ENCODE data around the gene THAP4. TPM values are rescaled to one million over a fixed set of nuclear protein-coding genes. Genes with fewer than 3 reads are reported as not detected.

The THAP4 gene
- total and polyA plus RNA-seq, 2 of the 13 experiments (the other 11 are each of a cell fraction or from before 2014, with no cell fraction given), result 59.7 to 75.7 TPM

DNA sequence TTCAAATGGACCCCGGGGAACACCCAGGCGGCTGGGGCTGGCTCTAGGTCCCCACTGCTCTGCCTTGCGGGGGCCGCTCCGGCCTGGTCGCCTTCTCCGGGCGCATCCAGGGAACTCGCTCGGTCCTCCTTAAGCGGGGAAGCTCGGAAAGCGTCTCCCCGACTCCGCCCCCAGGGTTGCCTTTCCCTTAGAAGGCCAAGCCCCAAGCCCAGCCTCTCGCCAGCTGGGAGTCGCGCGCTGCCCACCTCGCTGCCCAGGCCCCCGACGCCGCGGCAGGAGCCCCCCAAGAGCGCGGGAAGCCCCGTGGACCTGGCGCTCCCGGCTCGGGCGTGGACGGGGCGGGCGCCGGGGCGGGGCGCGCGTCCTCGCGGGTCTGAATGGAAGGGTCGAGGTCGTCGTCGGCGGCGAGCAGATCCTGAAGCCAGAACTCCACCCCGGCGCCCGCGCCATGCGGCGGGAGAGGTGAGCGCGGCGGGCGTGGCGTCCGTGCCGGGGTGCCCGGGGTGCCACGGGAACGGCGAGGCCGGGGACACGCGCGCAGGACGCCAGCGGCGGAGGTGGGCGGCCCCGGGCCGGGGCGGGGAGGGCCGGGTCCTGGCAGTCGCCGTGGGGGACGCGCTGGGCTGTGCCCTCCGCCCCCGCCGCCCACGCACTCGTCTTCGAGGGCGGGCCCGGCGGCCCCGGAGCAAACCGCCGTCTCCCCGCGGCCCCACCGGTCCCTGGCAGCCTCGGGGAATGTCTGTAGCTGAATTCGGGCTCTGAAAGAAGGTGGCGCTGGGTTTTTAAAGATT, 78.2 kb downstream of the THAP4 start, which contains the start of gene BOK (continued):
- TF ChIP-seq, protein P1, sequence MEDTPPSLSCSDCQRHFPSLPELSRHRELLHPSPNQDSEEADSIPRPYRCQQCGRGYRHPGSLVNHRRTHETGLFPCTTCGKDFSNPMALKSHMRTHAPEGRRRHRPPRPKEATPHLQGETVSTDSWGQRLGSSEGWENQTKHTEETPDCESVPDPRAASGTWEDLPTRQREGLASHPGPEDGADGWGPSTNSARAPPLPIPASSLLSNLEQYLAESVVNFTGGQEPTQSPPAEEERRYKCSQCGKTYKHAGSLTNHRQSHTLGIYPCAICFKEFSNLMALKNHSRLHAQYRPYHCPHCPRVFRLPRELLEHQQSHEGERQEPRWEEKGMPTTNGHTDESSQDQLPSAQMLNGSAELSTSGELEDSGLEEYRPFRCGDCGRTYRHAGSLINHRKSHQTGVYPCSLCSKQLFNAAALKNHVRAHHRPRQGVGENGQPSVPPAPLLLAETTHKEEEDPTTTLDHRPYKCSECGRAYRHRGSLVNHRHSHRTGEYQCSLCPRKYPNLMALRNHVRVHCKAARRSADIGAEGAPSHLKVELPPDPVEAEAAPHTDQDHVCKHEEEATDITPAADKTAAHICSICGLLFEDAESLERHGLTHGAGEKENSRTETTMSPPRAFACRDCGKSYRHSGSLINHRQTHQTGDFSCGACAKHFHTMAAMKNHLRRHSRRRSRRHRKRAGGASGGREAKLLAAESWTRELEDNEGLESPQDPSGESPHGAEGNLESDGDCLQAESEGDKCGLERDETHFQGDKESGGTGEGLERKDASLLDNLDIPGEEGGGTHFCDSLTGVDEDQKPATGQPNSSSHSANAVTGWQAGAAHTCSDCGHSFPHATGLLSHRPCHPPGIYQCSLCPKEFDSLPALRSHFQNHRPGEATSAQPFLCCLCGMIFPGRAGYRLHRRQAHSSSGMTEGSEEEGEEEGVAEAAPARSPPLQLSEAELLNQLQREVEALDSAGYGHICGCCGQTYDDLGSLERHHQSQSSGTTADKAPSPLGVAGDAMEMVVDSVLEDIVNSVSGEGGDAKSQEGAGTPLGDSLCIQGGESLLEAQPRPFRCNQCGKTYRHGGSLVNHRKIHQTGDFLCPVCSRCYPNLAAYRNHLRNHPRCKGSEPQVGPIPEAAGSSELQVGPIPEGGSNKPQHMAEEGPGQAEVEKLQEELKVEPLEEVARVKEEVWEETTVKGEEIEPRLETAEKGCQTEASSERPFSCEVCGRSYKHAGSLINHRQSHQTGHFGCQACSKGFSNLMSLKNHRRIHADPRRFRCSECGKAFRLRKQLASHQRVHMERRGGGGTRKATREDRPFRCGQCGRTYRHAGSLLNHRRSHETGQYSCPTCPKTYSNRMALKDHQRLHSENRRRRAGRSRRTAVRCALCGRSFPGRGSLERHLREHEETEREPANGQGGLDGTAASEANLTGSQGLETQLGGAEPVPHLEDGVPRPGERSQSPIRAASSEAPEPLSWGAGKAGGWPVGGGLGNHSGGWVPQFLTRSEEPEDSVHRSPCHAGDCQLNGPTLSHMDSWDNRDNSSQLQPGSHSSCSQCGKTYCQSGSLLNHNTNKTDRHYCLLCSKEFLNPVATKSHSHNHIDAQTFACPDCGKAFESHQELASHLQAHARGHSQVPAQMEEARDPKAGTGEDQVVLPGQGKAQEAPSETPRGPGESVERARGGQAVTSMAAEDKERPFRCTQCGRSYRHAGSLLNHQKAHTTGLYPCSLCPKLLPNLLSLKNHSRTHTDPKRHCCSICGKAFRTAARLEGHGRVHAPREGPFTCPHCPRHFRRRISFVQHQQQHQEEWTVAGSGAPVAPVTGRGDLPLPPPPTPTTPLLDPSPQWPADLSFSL (CRISPR knock-in tag; IDR thresholded peaks at IDR 0.05), result no peak
- TF ChIP-seq TEAD3 (CRISPR knock-in tag; optimal IDR thresholded peaks at IDR 0.05; ENCODE audit: borderline replicate concordance), result peak; percentile 51
- TF ChIP-seq ELF3 (CRISPR knock-in tag; IDR thresholded peaks at IDR 0.05), result peak; percentile 28; the same call in 1 of the 2 replicates
- 0 out of 2 replicates have a peak, but pooled peaks have one; percentile 41 for TF ChIP-seq ZFP90 (CRISPR knock-in tag; IDR thresholded peaks at IDR 0.05; ENCODE audit: borderline replicate concordance)
- peak; percentile 66; the same call in 1 of the 2 replicates for TF ChIP-seq ZBTB7B (CRISPR knock-in tag; IDR thresholded peaks at IDR 0.05)
- TF ChIP-seq, protein P2, sequence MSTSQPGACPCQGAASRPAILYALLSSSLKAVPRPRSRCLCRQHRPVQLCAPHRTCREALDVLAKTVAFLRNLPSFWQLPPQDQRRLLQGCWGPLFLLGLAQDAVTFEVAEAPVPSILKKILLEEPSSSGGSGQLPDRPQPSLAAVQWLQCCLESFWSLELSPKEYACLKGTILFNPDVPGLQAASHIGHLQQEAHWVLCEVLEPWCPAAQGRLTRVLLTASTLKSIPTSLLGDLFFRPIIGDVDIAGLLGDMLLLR (CRISPR knock-in tag; IDR thresholded peaks at IDR 0.05), result peak; percentile 73; the same call in 1 of the 2 replicates
- peak; percentile 83; the same call in 1 of the 2 replicates for TF ChIP-seq ATF7-NPFF (CRISPR knock-in tag; IDR thresholded peaks at IDR 0.05; ENCODE audit: low read depth)
- peak; percentile 22 for TF ChIP-seq ZNF781 (CRISPR knock-in tag; IDR thresholded peaks at IDR 0.05; ENCODE audit: borderline replicate concordance, not compliant biosample characterization)
- TF ChIP-seq PRMT3 (CRISPR knock-in tag; IDR thresholded peaks at IDR 0.05; ENCODE audit: borderline replicate concordance, low read depth), result peak; percentile 87
- TF ChIP-seq ZNF543 (CRISPR knock-in tag; IDR thresholded peaks at IDR 0.05), result 0 out of 2 replicates have a peak, but pooled peaks have one; percentile 57
- TF ChIP-seq, protein P3, sequence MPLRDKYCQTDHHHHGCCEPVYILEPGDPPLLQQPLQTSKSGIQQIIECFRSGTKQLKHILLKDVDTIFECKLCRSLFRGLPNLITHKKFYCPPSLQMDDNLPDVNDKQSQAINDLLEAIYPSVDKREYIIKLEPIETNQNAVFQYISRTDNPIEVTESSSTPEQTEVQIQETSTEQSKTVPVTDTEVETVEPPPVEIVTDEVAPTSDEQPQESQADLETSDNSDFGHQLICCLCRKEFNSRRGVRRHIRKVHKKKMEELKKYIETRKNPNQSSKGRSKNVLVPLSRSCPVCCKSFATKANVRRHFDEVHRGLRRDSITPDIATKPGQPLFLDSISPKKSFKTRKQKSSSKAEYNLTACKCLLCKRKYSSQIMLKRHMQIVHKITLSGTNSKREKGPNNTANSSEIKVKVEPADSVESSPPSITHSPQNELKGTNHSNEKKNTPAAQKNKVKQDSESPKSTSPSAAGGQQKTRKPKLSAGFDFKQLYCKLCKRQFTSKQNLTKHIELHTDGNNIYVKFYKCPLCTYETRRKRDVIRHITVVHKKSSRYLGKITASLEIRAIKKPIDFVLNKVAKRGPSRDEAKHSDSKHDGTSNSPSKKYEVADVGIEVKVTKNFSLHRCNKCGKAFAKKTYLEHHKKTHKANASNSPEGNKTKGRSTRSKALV (CRISPR knock-in tag; IDR thresholded peaks at IDR 0.05), result peak; percentile 65; the same call in 1 of the 2 replicates
- TF ChIP-seq MEF2D (CRISPR knock-in tag; IDR thresholded peaks at IDR 0.05), result peak; percentile 30; the same call in 1 of the 2 replicates
- no peak for TF ChIP-seq MTF2 (CRISPR knock-in tag; IDR thresholded peaks at IDR 0.05; ENCODE audit: borderline replicate concordance)
- peak; percentile 46; the same call in 1 of the 2 replicates for TF ChIP-seq ZNF367 (CRISPR knock-in tag; IDR thresholded peaks at IDR 0.05; ENCODE audit: borderline replicate concordance)
- TF ChIP-seq, protein P4, sequence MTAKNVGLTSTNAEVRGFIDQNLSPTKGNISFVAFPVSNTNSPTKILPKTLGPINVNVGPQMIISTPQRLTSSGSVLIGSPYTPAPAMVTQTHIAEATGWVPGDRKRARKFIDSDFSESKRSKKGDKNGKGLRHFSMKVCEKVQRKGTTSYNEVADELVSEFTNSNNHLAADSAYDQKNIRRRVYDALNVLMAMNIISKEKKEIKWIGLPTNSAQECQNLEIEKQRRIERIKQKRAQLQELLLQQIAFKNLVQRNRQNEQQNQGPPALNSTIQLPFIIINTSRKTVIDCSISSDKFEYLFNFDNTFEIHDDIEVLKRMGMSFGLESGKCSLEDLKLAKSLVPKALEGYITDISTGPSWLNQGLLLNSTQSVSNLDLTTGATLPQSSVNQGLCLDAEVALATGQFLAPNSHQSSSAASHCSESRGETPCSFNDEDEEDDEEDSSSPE (CRISPR knock-in tag; IDR thresholded peaks at IDR 0.05), result peak; percentile 59
- TF ChIP-seq TSC22D2 (CRISPR knock-in tag; IDR thresholded peaks at IDR 0.05; ENCODE audit: borderline replicate concordance), result 0 out of 2 replicates have a peak, but pooled peaks have one; percentile 38
